Sigmoid colon (tissue), 7 donors: ENCODE data around the gene GPR15. TPM values are rescaled to one million over a fixed set of nuclear protein-coding genes. Genes with fewer than 3 reads are reported as not detected.
"Not testable (repeated sequence)": the region's sequence is repeated elsewhere in the genome, so short reads cannot be mapped to it uniquely, and the experiment has no call there.

ENCODE experiments used
- DNase-seq: peaks from one replicate; pipeline ENCODE4 v3.0.0-alpha.2; 2019
- H3K27ac ChIP-seq, 4 donors: fragments of 200-600 bp; sonication (generic); one replicate each; pipeline ENCODE4 v1.5.1; 2016 to 2019; ENCODE audit warnings: mild to moderate bottlenecking in 1 of 4
- H3K27me3 ChIP-seq, 3 donors: fragments of 200-600 bp; sonication (generic); one replicate each; pipeline ENCODE4 v1.5.1; 2019; ENCODE audit warnings: mild to moderate bottlenecking in 1 of 3
- H3K36me3 ChIP-seq, 4 donors: fragments of 200-600 bp; sonication (generic); one replicate each; pipeline ENCODE4 v1.5.1; 2016 to 2019
- H3K4me1 ChIP-seq, 4 donors: fragments of 200-600 bp; sonication (generic); one replicate each; pipeline ENCODE4 v1.5.1; 2017 to 2019
- H3K4me3 ChIP-seq, 4 donors: fragments of 200-600 bp; sonication (generic); one replicate each; pipeline ENCODE4 v1.5.1; 2017 to 2019; ENCODE audit warnings: mild to moderate bottlenecking in 2 of 4, moderate library complexity in 1 of 4
- H3K9me3 ChIP-seq, 4 donors: fragments of 200-600 bp in 3 of 4; sonication (generic) in 3 of 4; one replicate each; pipeline versions ENCODE4 v1.5.1 to v1.6.1; 2013 to 2019
- EP300 ChIP-seq, 4 donors: sonication (generic); formaldehyde crosslinking; IDR thresholded peaks; one replicate each; pipeline ENCODE4 v1.6.1; 2017; ENCODE audit warnings: antibody characterized with exemption in 4 of 4
- POLR2A ChIP-seq, 2 donors: fragments of 450-650 bp; IDR thresholded peaks; one replicate each; pipeline ENCODE4 v1.6.1; 2016; ENCODE audit warnings: antibody characterized with exemption in 2 of 2, mild to moderate bottlenecking in 2 of 2, moderate library complexity in 2 of 2
- POLR2AphosphoS5 ChIP-seq, 4 donors: sonication (generic); formaldehyde crosslinking; IDR thresholded peaks; one replicate each; pipeline ENCODE4 v1.6.1; 2017; ENCODE audit warnings: antibody characterized with exemption in 4 of 4
- WGBS, 2 donors: extraction: QIAGEN DNeasy Blood & Tissue Kit; methylation state at CpG; one replicate each; pipeline ENCODE4 v1.1.7; 2013; 5-methylcytosine and 5-hydroxymethylcytosine counted together
- intact Hi-C: fragments of 100-400 bp; cut with DNase I; formaldehyde crosslinking; loops from one replicate; pipeline ENCODE4 v1.15.1; 2023
- polyA plus RNA-seq, 3 donors: library from polyadenylated mRNA; stranded (reverse); fragments of 200-250 nt; gene quantifications; one replicate each; pipeline ENCODE4 v1.2.3, GENCODE V29; 2013
- total RNA-seq, 4 donors: library from RNA; depleted of rRNA; stranded (reverse); fragments of >200 nt; gene quantifications; one replicate each; pipeline ENCODE4 v1.1.0, GENCODE V29; 2016
- TF ChIP-seq, protein P1 (sequence below), 4 experiments: fragments of 450-650 bp in 3 of 4; fragments of 200-600 bp in 1 of 4; IDR thresholded peaks; one replicate each; pipeline ENCODE4 v1.5.1; 2016 to 2019; ENCODE audit warnings: antibody characterized with exemption in 4 of 4, mild to moderate bottlenecking in 3 of 4, moderate library complexity in 2 of 4
- donor health status: healthy with polysubstance abuse.
- donor health status: Bipolar disorder and iron deficiency.
- donor health status: healthy.

The GPR15 gene
- total and polyA plus RNA-seq, 7 donors, result 0.66 to 3.5 (median 2.0) TPM; not detected in 3

DNA sequence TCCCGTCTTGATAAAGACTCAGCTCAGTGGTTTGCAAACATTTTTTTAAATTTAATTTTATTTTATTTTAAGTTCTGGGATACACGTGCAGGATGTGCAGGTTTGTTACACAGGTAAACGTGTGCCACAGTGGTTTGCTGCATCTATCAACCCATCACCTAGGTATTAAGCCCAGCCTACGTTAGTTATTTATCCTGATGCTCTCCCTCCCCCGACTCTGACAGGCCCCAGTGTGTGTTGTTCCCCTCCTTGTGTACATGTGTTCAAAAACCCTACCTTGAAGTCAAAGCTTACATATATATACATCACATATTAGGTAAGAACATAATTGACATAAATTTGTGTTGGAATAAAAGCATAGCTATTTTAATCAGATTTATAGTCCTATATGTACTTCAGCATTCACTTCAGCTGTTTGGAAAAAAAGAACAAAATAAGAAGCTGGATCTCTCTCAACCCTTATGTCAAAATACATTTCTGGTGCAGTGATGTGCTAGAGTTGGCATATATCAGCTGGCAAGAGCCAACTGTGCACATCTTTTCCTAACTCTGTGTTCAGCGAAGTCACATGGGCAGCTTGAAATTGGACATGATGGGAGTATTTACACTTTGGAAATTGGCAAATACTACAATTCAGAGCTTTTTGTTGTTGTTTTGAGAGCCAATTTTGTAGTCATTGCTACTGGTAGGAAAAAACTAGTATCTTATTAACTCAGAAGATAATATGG is 26.5 kb downstream of the GPR15 start:
- Histone ChIP-seq H3K4me3 (no peak overlapping the region), H3K36me3 (no peaks in the 10 kb centered on the region), H3K9me3 (no peaks in the 10 kb centered on the region), H3K27ac (no peak overlapping the region), H3K27me3 (no peaks in the 10 kb centered on the region), H3K4me1 (no peaks in the 10 kb centered on the region)
- no peak for DNase-seq
- WGBS, 2 donors, result 74 to 80% methylated on average over 6 of the region's 6 CpGs
- TF ChIP-seq POLR2AphosphoS5 (IDR thresholded peaks at IDR 0.05) (no peak), EP300 (IDR thresholded peaks at IDR 0.05) (no peak), POLR2A (IDR thresholded peaks at IDR 0.05) (no peak)
- TF ChIP-seq, protein P1, sequence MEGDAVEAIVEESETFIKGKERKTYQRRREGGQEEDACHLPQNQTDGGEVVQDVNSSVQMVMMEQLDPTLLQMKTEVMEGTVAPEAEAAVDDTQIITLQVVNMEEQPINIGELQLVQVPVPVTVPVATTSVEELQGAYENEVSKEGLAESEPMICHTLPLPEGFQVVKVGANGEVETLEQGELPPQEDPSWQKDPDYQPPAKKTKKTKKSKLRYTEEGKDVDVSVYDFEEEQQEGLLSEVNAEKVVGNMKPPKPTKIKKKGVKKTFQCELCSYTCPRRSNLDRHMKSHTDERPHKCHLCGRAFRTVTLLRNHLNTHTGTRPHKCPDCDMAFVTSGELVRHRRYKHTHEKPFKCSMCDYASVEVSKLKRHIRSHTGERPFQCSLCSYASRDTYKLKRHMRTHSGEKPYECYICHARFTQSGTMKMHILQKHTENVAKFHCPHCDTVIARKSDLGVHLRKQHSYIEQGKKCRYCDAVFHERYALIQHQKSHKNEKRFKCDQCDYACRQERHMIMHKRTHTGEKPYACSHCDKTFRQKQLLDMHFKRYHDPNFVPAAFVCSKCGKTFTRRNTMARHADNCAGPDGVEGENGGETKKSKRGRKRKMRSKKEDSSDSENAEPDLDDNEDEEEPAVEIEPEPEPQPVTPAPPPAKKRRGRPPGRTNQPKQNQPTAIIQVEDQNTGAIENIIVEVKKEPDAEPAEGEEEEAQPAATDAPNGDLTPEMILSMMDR (IDR thresholded peaks at IDR 0.05), result no peak
- intact Hi-C loops, result no loop called here

DNA sequence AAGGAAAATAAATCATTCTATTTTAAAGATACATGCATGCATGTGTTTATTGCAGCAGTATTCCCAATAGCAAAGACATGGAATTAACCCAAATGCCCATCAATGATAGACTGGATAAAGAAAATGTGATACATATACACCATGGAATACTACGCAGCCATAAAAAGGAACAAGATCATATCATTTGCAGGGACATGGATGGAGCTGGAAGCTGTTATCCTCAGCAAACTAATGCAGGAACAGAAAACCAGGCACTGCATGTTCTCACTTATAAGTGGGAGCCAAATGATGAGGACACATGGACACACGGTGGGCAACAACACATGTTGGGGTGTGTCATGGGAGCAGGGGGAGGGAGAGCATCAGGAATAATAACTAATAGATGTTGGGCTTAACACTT is 28.0 kb downstream of the GPR15 start:
- WGBS, 2 donors, result 97 to 100% methylated on average over 2 of the region's 2 CpGs
- intact Hi-C loops, H3K36me3 ChIP-seq, DNase-seq, H3K4me1 ChIP-seq, H3K27ac ChIP-seq, H3K27me3 ChIP-seq, H3K4me3 ChIP-seq, H3K9me3 ChIP-seq: not testable (repeated sequence)

DNA sequence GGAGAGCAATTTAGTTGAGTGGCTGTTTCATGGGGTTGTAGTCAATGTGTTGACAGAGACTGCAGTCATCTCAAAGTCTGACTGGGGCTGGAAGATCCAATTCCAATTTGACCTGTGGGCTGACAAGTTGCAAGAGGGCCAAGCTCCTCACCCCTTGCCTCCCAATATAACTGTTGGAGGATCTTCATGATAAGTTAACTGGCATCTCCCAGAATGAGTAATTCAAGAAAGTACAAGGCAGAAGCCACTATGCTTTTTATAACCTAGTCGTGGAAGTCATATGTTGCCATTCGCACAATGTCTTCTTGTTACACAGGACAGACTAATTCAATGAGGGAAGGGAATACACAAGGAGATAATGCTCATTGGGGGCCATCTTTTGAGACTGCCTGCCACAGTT is 29.1 kb downstream of the GPR15 start:
- no peak for TF ChIP-seq POLR2AphosphoS5 (IDR thresholded peaks at IDR 0.05)
- DNase-seq, result no peak
- Histone ChIP-seq H3K4me3 (no peak overlapping the region), H3K4me1 (no peaks in the 10 kb centered on the region), H3K9me3 (no peaks in the 10 kb centered on the region), H3K27ac (no peak overlapping the region), H3K27me3 (no peaks in the 10 kb centered on the region), H3K36me3 (no peaks in the 10 kb centered on the region)
- WGBS, 2 donors, result 84 to 94% methylated on average over 2 of the region's 2 CpGs
- intact Hi-C loops, result no loop called here

DNA sequence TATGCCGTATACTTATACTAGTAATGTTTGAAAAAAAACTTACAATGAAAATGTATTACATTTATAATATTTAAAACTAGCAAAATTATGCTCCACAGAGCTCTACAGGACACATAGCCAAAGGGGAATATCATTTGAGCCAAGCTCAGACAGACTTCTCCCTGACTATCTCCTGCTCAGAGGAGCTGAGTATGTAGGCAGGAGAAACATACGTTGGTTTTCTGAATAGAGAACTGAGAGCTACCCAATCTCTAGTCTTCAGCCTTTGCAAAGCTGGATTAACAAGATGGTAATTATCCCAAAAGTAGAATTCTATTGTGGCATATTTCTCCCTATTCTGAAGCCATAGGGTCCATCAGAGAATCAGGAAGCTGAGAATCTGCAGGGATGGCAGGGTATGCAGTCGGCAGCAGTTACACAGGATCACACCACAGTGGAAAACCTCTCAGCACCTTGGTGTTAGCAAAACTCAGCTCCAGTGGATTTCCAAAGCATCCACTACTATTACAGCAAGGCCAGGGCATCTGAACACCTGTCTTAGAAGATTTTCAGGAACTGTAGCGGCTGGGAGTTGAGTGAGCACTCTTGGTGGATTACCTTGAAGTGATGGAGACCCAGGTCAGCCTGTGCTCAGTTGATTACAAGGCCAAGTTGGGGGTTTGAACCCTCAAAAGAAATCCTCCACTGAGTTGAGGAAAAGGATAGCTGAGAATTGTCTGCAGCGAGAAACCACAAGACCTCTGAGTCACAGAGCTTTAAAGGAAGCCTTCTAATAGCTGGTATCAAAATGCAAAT is 30.1 kb downstream of the GPR15 start:
- Histone ChIP-seq H3K27ac (no peak overlapping the region), H3K4me1 (no peaks in the 10 kb centered on the region), H3K27me3 (no peaks in the 10 kb centered on the region), H3K36me3 (no peaks in the 10 kb centered on the region), H3K4me3 (no peak overlapping the region), H3K9me3 (no peaks in the 10 kb centered on the region)
- intact Hi-C loops, result no loop called here
- TF ChIP-seq POLR2AphosphoS5 (IDR thresholded peaks at IDR 0.05), result no peak
- TF ChIP-seq, protein P1 (IDR thresholded peaks at IDR 0.05), result no peak
- no peak for TF ChIP-seq EP300 (IDR thresholded peaks at IDR 0.05)
- TF ChIP-seq POLR2A (IDR thresholded peaks at IDR 0.05), result no peak
- WGBS, 2 donors, result 74 to 82% methylated on average over 5 of the region's 5 CpGs
- DNase-seq, result no peak

DNA sequence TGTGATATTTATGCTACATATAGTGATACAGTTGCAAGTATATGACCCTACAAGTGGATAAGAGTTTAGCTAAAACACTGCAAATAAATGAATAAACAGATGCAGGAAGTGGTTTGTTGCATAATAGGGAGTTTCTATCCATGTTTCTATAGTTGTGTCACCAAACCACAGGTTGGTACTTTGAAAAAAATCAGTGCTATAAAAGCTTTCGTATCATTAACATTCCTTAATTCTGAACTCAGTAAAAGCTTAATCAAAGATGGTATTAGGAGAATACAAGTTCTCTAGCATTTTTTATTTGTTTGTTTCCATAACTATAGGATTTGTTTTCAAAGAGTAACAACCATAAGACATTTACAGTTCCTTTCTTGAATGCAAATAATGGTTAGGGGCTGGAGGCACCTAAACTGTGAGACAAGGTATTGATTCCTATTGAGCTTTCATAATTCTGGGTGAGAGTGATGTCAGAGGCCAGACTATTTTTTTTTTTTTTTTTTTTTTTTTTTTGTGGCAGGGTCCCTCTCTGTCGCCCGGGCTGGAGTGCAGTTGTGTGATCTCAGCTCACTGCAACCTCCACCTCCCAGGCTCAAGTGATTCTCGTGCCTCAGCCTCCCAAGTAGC is 32.0 kb downstream of the GPR15 start:
- WGBS, 2 donors, result 58 to 74% methylated on average over 4 of the region's 4 CpGs
- Histone ChIP-seq H3K36me3 (no peaks in the 10 kb centered on the region), H3K27ac (no peak overlapping the region), H3K4me1 (no peaks in the 10 kb centered on the region), H3K9me3 (no peaks in the 10 kb centered on the region), H3K27me3 (no peaks in the 10 kb centered on the region), H3K4me3 (no peak overlapping the region)
- TF ChIP-seq, protein P1 (IDR thresholded peaks at IDR 0.05), result no peak
- TF ChIP-seq EP300 (IDR thresholded peaks at IDR 0.05), result no peak
- TF ChIP-seq POLR2AphosphoS5 (IDR thresholded peaks at IDR 0.05), result no peak
- no peak for TF ChIP-seq POLR2A (IDR thresholded peaks at IDR 0.05)
- no peak for DNase-seq
- intact Hi-C loops, result no loop called here
